Esophagus (tissue), 2 donors: ENCODE measurements around the gene FLRT1. TPM values are rescaled to one million over a fixed set of nuclear protein-coding genes. Genes with fewer than 3 reads are reported as not detected.

ENCODE experiments used
- H3K27ac ChIP-seq, 2 donors: one replicate each; pipeline ENCODE4 v1.5.1; 2013; ENCODE audit warnings: low read depth in 2 of 2, mild to moderate bottlenecking in 2 of 2, inconsistent platforms in 1 of 2, low read length in 1 of 2, moderate library complexity in 1 of 2
- H3K27me3 ChIP-seq, 2 donors: one replicate each; pipeline ENCODE4 v1.6.1; 2013; ENCODE audit warnings: low read length in 2 of 2, control low read depth in 1 of 2, mild to moderate bottlenecking in 1 of 2; ENCODE audit not compliant: insufficient read depth in 2 of 2, control insufficient read depth in 1 of 2
- H3K36me3 ChIP-seq, 2 donors: one replicate each; pipeline ENCODE4 v1.6.1; 2013; ENCODE audit warnings: low read length in 1 of 2; ENCODE audit not compliant: control insufficient read depth in 2 of 2, insufficient read depth in 2 of 2
- H3K4me1 ChIP-seq, 2 donors: one replicate each; pipeline ENCODE4 v1.6.1; 2013; ENCODE audit warnings: low read length in 1 of 2; ENCODE audit not compliant: control insufficient read depth in 2 of 2, insufficient read depth in 2 of 2
- H3K4me3 ChIP-seq, 2 donors: one replicate each; pipeline ENCODE4 v1.5.1; 2013; ENCODE audit warnings: low read length in 2 of 2, mild to moderate bottlenecking in 2 of 2, low read depth in 1 of 2, moderate library complexity in 1 of 2
- H3K9me3 ChIP-seq, 2 donors: one replicate each; pipeline ENCODE4 v1.6.1; 2013; ENCODE audit warnings: mild to moderate bottlenecking in 2 of 2, low read depth in 1 of 2, low read length in 1 of 2, moderate library complexity in 1 of 2; ENCODE audit not compliant: control insufficient read depth in 2 of 2, insufficient read depth in 1 of 2
- WGBS, 2 donors: extraction: QIAGEN DNeasy Blood & Tissue Kit; methylation state at CpG; one replicate each; pipeline ENCODE4 v1.1.7; 2013; 5-methylcytosine and 5-hydroxymethylcytosine counted together
- polyA plus RNA-seq, 2 donors: library from polyadenylated mRNA; stranded (reverse); fragments of 200-250 nt; gene quantifications; one replicate each; pipeline ENCODE4 v1.2.3, GENCODE V29; 2013
- donor health status: healthy with polysubstance abuse.
- donor health status: Bipolar disorder and iron deficiency.

Gene FLRT1
- polyA plus RNA-seq, 2 donors: 0.04 to 0.08 TPM

DNA sequence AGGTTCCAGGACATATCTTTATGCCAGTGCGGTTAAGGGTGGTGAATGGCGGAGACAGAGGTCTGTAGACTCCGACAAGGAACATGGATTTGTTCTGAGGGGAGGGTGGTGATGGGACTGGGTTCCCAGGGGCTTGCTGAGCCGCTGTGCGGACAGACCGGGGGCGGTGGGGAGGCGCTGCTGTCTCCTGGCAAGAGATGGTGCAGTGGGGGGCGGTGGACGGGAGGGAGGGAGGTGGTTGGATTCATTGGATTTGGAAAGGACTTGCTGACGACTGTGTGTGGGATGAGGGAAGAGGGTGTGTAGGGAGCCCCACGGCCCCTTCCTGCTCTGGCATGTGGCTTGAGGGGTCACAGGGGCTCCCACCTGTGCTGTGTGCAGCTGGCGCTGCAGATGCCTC lies 43.2 kb downstream of the FLRT1 start:
- no peaks in the 10 kb centered on the region for H3K9me3 ChIP-seq
- 73 to 81% methylated on average over 12 to 13 of the region's 13 CpGs for WGBS, 2 donors
- H3K27ac ChIP-seq: no peak overlapping the region
- H3K4me1 ChIP-seq: no peaks in the 10 kb centered on the region
- peaks cover 0 to 7% of the 10 kb centered on the region in 2 donors for H3K36me3 ChIP-seq
- no peaks in the 10 kb centered on the region for H3K27me3 ChIP-seq
- no peak overlapping the region for H3K4me3 ChIP-seq

DNA sequence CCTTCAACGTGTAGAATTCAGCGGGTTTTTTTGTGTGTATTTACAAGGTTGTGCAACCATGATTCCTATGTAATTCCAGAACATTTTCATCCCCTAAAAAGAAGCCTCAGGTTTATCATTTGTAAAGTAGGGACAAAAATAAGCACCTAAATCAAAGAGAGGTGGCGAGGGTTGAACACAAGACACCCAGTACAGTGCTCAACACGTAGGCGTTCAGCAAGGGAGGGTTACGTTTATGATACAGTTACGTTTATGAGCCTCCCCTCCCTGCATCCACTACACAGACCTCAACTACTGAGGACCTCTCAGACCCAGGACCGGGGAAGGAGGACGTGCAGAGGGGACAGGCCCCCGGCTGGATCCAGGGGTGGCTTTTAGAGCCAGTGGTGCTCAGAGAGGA lies 44.7 kb downstream of the FLRT1 start:
- Histone ChIP-seq H3K27me3 (no peaks in the 10 kb centered on the region), H3K9me3 (no peaks in the 10 kb centered on the region), H3K4me1 (no peaks in the 10 kb centered on the region), H3K27ac (no peak overlapping the region), H3K36me3 (peaks cover 0 to 7% of the 10 kb centered on the region in 2 donors), H3K4me3 (no peak overlapping the region)
- WGBS, 2 donors: 84 to 89% methylated on average over 10 of the region's 10 CpGs

GRCh38 chr11:64081745-64082442 lies 46.2 kb downstream of the FLRT1 start:
- no peaks in the 10 kb centered on the region for H3K9me3 ChIP-seq
- no peak overlapping the region for H3K4me3 ChIP-seq
- WGBS, 2 donors: 81 to 86% methylated on average over 27 of the region's 27 CpGs

GRCh38 chr11:64083398-64084080 lies 47.8 kb downstream of the FLRT1 start:
- Histone ChIP-seq H3K4me3 (no peak overlapping the region), H3K27me3 (no peaks in the 10 kb centered on the region), H3K4me1 (peaks cover 0 to 7% of the 10 kb centered on the region in 2 donors), H3K9me3 (no peaks in the 10 kb centered on the region), H3K36me3 (peaks cover 0 to 3% of the 10 kb centered on the region in 2 donors), H3K27ac (no peak overlapping the region)
- WGBS, 2 donors: 79% methylated on average over 28 of the region's 28 CpGs

More at GRCh38 chr11:64081745-64082442, 46.2 kb downstream of the FLRT1 start:
- peaks cover 0 to 5% of the 10 kb centered on the region in 2 donors for H3K4me1 ChIP-seq
- no peaks in the 10 kb centered on the region for H3K27me3 ChIP-seq
- H3K36me3 ChIP-seq: peaks cover 0 to 3% of the 10 kb centered on the region in 2 donors
- H3K27ac ChIP-seq: no peak overlapping the region

DNA sequence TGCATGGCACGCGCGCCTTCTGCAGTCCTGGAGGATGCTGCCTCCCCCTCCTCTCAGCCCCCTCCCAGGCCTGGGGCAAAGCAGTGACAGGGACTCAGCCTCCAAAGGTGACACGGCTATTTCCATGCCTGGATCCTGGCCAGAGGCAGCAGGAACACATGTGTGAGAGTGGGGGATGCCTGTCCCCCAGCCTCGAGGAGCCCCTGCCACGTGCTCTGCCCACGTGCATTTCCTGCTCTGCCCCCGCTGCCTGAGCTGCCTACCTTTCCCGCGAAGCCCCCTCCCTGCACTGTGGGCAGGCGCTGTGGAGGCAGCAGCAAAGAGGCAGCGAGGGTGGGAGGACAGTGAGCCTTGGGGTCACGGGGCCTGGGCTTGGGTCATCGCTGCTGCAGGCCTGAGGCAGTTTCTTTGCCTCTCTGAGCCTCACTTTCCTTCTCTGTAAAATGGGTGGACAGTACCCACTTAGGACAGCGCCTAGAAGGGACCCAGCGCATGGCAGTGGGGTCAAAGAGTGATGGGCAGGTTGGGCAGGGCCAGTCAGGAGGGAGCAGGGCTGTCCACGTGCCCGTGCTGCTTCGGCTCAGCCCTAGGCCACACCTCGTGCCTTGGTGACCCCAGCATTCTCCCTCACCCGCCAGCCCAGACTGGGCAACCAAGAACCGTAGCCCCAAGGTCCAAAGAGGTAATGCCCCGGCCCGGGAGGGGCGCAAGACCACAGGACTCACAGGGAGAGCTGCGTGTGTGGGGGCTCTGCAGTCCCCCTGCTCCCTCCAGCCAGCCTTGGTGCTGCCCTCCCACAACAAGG lies 48.6 kb downstream of the FLRT1 start:
- H3K9me3 ChIP-seq: no peaks in the 10 kb centered on the region
- no peak overlapping the region for H3K27ac ChIP-seq
- H3K36me3 ChIP-seq: peaks cover 0 to 3% of the 10 kb centered on the region in 2 donors
- H3K27me3 ChIP-seq: no peaks in the 10 kb centered on the region
- peaks cover 0 to 15% of the 10 kb centered on the region in 2 donors for H3K4me1 ChIP-seq
- WGBS, 2 donors: 87 to 89% methylated on average over 26 of the region's 26 CpGs
- no peak overlapping the region for H3K4me3 ChIP-seq

DNA sequence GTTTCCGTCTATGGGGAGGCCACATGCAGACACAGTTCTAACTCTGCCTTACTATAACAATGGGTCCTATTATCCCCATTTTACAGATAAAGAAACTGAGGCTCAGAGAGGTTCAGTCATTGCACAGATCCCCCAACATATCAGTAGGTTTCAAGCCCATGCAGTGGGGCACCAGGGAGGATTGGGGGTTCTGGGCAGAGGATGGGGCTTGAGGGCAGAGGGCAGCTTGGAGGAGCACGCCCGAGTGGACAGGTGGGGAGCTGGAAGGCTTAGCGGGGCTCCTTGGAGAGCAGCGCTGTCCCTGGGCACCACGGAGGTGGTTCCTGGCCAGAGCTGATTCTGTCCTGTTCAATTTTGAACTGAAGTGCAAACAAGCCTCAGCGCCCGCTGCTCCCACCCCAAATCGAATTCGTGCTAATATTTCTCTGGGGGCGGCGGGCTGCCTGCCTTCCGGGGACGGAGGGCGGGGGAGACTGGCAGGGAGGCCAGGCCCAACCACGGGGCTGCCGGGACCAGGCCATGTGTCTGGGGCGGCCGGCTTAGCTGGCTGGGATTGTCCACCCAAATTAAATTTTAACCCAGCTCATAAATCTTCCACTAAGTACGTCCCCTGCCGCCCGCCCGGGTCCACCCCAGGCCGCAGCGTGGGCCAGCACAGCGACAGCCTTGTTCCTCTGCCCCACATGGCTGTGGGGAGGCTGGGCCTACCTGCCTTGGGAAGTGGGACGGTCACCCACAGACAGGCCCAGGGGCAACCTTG lies 49.4 kb downstream of the FLRT1 start:
- peaks cover 0 to 15% of the 10 kb centered on the region in 2 donors for H3K4me1 ChIP-seq
- H3K27ac ChIP-seq: no peak overlapping the region
- no peaks in the 10 kb centered on the region for H3K27me3 ChIP-seq
- H3K36me3 ChIP-seq: peaks cover 0 to 3% of the 10 kb centered on the region in 2 donors
- H3K9me3 ChIP-seq: no peaks in the 10 kb centered on the region
- no peak overlapping the region for H3K4me3 ChIP-seq
- 69 to 89% methylated on average over 27 of the region's 27 CpGs for WGBS, 2 donors

Other genes starting within 250 kb of the FLRT1 start
- gene SPINDOC, start 222.5 kb upstream of the FLRT1 start, polyA plus RNA-seq: 10 to 100 TPM in 1 of 2 donors, 1 to 10 TPM in 1; 5.9 to 10.2 TPM
- 10 to 100 TPM; 29.5 to 29.9 TPM for gene MARK2, start 196.8 kb upstream of the FLRT1 start, polyA plus RNA-seq
- gene RCOR2, start 118.8 kb upstream of the FLRT1 start, polyA plus RNA-seq: under 1 TPM; 0.13 to 0.24 TPM
- gene NAA40, start 96.9 kb upstream of the FLRT1 start, polyA plus RNA-seq: 10 to 100 TPM in 1 of 2 donors, 1 to 10 TPM in 1; 8.5 to 11.8 TPM
- gene COX8A, start 61.3 kb upstream of the FLRT1 start, polyA plus RNA-seq: 1,000 to 10,000 TPM in 1 of 2 donors, 100 to 1,000 TPM in 1; 737 to 1,011 TPM
- 10 to 100 TPM; 54.6 to 91.5 TPM for gene OTUB1, start 49.5 kb upstream of the FLRT1 start, polyA plus RNA-seq
- 10 to 100 TPM; 25.6 to 75.6 TPM for gene MACROD1, start 130.2 kb downstream of the FLRT1 start, polyA plus RNA-seq
- 10 to 100 TPM; 60.0 to 69.4 TPM for gene STIP1, start 150.2 kb downstream of the FLRT1 start, polyA plus RNA-seq
- gene FERMT3, start 170.8 kb downstream of the FLRT1 start, polyA plus RNA-seq: 1 to 10 TPM; 4.4 to 5.8 TPM
- gene TRPT1, start 190.3 kb downstream of the FLRT1 start, polyA plus RNA-seq: 10 to 100 TPM; 44.9 to 61.1 TPM
- 10 to 100 TPM; 49.5 to 55.1 TPM for gene NUDT22, start 190.3 kb downstream of the FLRT1 start, polyA plus RNA-seq
- 10 to 100 TPM; 31.2 to 53.7 TPM for gene DNAJC4, start 194.6 kb downstream of the FLRT1 start, polyA plus RNA-seq
- gene VEGFB, start 198.7 kb downstream of the FLRT1 start, polyA plus RNA-seq: 10 to 100 TPM; 34.6 to 48.1 TPM
- 100 to 1,000 TPM; 119 to 202 TPM for gene FKBP2, start 205.2 kb downstream of the FLRT1 start, polyA plus RNA-seq
- gene PPP1R14B, start 211.0 kb downstream of the FLRT1 start, polyA plus RNA-seq: 100 to 1,000 TPM; 211 to 349 TPM
- gene PLCB3, start 215.6 kb downstream of the FLRT1 start, polyA plus RNA-seq: 10 to 100 TPM; 24.6 to 37.4 TPM
- 10 to 100 TPM; 57.4 to 64.8 TPM for gene BAD, start 248.7 kb downstream of the FLRT1 start, polyA plus RNA-seq
- gene GPR137, start 249.9 kb downstream of the FLRT1 start, polyA plus RNA-seq: 10 to 100 TPM; 18.6 to 22.7 TPM